Non-pigmented ciliary epithelial cell (primary cell): ENCODE measurements around the gene GBF1.
A peak's percentile ranks its signal among the peaks of the same experiment; 100 is the strongest.
"Not testable (repeated sequence)": the region's sequence is repeated elsewhere in the genome, so short reads cannot be mapped to it uniquely, and the experiment has no call there.

Experiments
- DNase-seq: peaks from one replicate; pipeline ENCODE4 v3.0.0-alpha.2; 2010; ENCODE audit warnings: low read depth

GBF1 gene

GRCh38 chr10:102245082-102245931, at the start of gene GBF1:
GBF1 (plus strand) TSS chr10:102245532; CDS start chr10:102258939, 13,407 bp downstream.
- DNase-seq: peak; percentile 100

GRCh38 chr10:102196893-102197292, 48.4 kb upstream of the GBF1 start:
- no peak for DNase-seq

GRCh38 chr10:102198027-102198426, 47.3 kb upstream of the GBF1 start:
- no peak for DNase-seq

GRCh38 chr10:102200751-102201640, 44.3 kb upstream of the GBF1 start:
- DNase-seq: no peak

GRCh38 chr10:102202386-102202785, 42.9 kb upstream of the GBF1 start:
- no peak for DNase-seq

GRCh38 chr10:102208311-102209035, 36.9 kb upstream of the GBF1 start:
- no peak for DNase-seq

GRCh38 chr10:102211615-102212299, 33.6 kb upstream of the GBF1 start:
- no peak for DNase-seq

GRCh38 chr10:102213599-102213998, 31.7 kb upstream of the GBF1 start:
- DNase-seq: not testable (repeated sequence)

GRCh38 chr10:102219370-102219769, 26.0 kb upstream of the GBF1 start:
- no peak for DNase-seq

- no peak for DNase-seq
Observed at GRCh38 chr10:102220612-102221011, 24.7 kb upstream of the GBF1 start.

GRCh38 chr10:102222797-102223196, 22.5 kb upstream of the GBF1 start:
- no peak for DNase-seq

- peak; percentile 80 for DNase-seq
Observed at GRCh38 chr10:102225646-102226541, 19.4 kb upstream of the GBF1 start, which contains the start of gene ELOVL3. ELOVL3 (plus strand) TSS chr10:102226299; CDS start chr10:102226549, 250 bp downstream.

- no peak for DNase-seq
Observed at GRCh38 chr10:102226542-102226870, 18.8 kb upstream of the GBF1 start.

- no peak for DNase-seq
Observed at GRCh38 chr10:102227050-102227449, 18.3 kb upstream of the GBF1 start.

- DNase-seq: no peak
Observed at GRCh38 chr10:102229810-102230263, 15.5 kb upstream of the GBF1 start.

- DNase-seq: no peak
Observed at GRCh38 chr10:102230264-102230860, 15.0 kb upstream of the GBF1 start.

- no peak for DNase-seq
Observed at GRCh38 chr10:102230861-102231356, 14.4 kb upstream of the GBF1 start.

- DNase-seq: no peak
Observed at GRCh38 chr10:102231357-102232318, 13.7 kb upstream of the GBF1 start.

GRCh38 chr10:102233997-102234396, 11.3 kb upstream of the GBF1 start:
- no peak for DNase-seq
